Gastroesophageal sphincter (tissue), 4 donors: ENCODE measurements around the gene LMO7. TPM values are rescaled to one million over a fixed set of nuclear protein-coding genes. Genes with fewer than 3 reads are reported as not detected.
A peak's percentile ranks its signal among the peaks of the same experiment; 100 is the strongest.

ENCODE experiments used
- ATAC-seq: fragments of 150-250 bp; one replicate; pipeline ENCODE4 v1.9.1; 2016; ENCODE audit warnings: mild to moderate bottlenecking, moderate library complexity
- H3K27ac ChIP-seq, 4 donors: fragments of 200-600 bp; sonication (generic) in 3 of 4; 1 replicate in 3 of 4; 2 replicates in 1 of 4; pipeline ENCODE4 v1.5.1; 2016 to 2019
- H3K27me3 ChIP-seq: fragments of 200-600 bp; sonication (generic); one replicate; pipeline ENCODE4 v1.5.1; 2019
- H3K36me3 ChIP-seq, 2 donors: fragments of 200-600 bp; sonication (generic); one replicate each; pipeline ENCODE4 v1.5.1; 2019; ENCODE audit warnings: control low read depth in 1 of 2
- H3K4me1 ChIP-seq, 3 donors: fragments of 200-600 bp; sonication (generic); 1 replicate in 2 of 3; 2 replicates in 1 of 3; pipeline ENCODE4 v1.5.1; 2016 to 2019; ENCODE audit warnings: control low read depth in 2 of 3
- H3K4me3 ChIP-seq, 2 donors: fragments of 200-600 bp; sonication (generic); one replicate each; pipeline ENCODE4 v1.5.1; 2019; ENCODE audit warnings: mild to moderate bottlenecking in 1 of 2, moderate library complexity in 1 of 2
- H3K9me3 ChIP-seq, 3 donors: fragments of 200-600 bp; sonication (generic); one replicate each; pipeline ENCODE4 v1.5.1; 2017 to 2019; ENCODE audit warnings: control low read depth in 2 of 3
- EP300 ChIP-seq: sonication (generic); formaldehyde crosslinking; IDR thresholded peaks from one replicate; pipeline ENCODE4 v1.6.1; 2017; ENCODE audit warnings: antibody characterized with exemption, mild to moderate bottlenecking
- POLR2A ChIP-seq, 2 donors: fragments of 450-650 bp; IDR thresholded peaks; one replicate each; pipeline ENCODE4 v1.6.1; 2017; ENCODE audit warnings: antibody characterized with exemption in 2 of 2, mild to moderate bottlenecking in 2 of 2, moderate library complexity in 1 of 2
- POLR2AphosphoS5 ChIP-seq: sonication (generic); formaldehyde crosslinking; IDR thresholded peaks from one replicate; pipeline ENCODE4 v1.6.1; 2017; ENCODE audit warnings: antibody characterized with exemption
- WGBS, 2 donors: methylation state at CpG; one replicate each; pipeline ENCODE4 v1.1.5; 2018; ENCODE audit warnings: low coverage in 1 of 2; 5-methylcytosine and 5-hydroxymethylcytosine counted together
- total RNA-seq, 4 donors: library from RNA; depleted of rRNA; stranded (reverse); fragments of >200 nt; gene quantifications; one replicate each; pipeline ENCODE4 v1.1.0, GENCODE V29; 2016
- TF ChIP-seq, protein P1 (sequence below), 4 experiments: fragments of 200-600 bp in 2 of 4; fragments of 450-650 bp in 2 of 4; sonication (generic) in 1 of 4; IDR thresholded peaks; one replicate each; pipeline ENCODE4 v1.5.1; 2017 to 2019; ENCODE audit warnings: antibody characterized with exemption in 4 of 4, mild to moderate bottlenecking in 2 of 4, moderate library complexity in 2 of 4

LMO7 gene
- total RNA-seq, 4 donors from 2014 or later, result 15.1 to 45.0 (median 26.8) TPM

DNA sequence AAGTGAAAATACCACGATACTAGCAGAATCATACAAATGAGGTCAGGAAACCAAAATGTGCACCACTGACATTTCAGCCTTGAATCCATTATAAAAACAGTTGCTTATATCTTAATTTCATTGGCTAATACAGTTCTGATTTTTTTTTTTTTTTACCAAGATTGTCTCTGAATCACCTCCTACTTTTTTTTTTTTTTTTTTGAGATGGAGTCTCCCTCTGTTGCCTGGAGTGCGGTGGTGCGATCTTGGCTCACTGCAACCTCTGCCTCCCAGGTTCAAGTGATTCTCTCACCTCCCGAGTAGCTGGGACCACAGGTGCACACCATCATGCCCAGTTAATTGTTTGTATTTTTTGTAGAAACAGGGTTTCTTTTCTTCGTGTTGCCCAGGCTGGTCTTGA, 270.2 kb downstream of the LMO7 start:
- Histone ChIP-seq H3K4me3 (no peak overlapping the region), H3K27ac (peak overlapping the region; percentile 29 to 86 (median 74)), H3K9me3 (no peaks in the 10 kb centered on the region), H3K27me3 (no peaks in the 10 kb centered on the region), H3K4me1 (peaks cover 3 to 57% (median 21%) of the 10 kb centered on the region in 3 donors), H3K36me3 (no peaks in the 10 kb centered on the region)
- no peak for ATAC-seq
- no peak for TF ChIP-seq POLR2A (IDR thresholded peaks at IDR 0.05)
- TF ChIP-seq, protein P1, sequence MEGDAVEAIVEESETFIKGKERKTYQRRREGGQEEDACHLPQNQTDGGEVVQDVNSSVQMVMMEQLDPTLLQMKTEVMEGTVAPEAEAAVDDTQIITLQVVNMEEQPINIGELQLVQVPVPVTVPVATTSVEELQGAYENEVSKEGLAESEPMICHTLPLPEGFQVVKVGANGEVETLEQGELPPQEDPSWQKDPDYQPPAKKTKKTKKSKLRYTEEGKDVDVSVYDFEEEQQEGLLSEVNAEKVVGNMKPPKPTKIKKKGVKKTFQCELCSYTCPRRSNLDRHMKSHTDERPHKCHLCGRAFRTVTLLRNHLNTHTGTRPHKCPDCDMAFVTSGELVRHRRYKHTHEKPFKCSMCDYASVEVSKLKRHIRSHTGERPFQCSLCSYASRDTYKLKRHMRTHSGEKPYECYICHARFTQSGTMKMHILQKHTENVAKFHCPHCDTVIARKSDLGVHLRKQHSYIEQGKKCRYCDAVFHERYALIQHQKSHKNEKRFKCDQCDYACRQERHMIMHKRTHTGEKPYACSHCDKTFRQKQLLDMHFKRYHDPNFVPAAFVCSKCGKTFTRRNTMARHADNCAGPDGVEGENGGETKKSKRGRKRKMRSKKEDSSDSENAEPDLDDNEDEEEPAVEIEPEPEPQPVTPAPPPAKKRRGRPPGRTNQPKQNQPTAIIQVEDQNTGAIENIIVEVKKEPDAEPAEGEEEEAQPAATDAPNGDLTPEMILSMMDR (IDR thresholded peaks at IDR 0.05), result no peak
- no peak for TF ChIP-seq POLR2AphosphoS5
- no peak for TF ChIP-seq EP300
- WGBS, 2 donors, result 47 to 60% methylated on average over 2 of the region's 5 CpGs

DNA sequence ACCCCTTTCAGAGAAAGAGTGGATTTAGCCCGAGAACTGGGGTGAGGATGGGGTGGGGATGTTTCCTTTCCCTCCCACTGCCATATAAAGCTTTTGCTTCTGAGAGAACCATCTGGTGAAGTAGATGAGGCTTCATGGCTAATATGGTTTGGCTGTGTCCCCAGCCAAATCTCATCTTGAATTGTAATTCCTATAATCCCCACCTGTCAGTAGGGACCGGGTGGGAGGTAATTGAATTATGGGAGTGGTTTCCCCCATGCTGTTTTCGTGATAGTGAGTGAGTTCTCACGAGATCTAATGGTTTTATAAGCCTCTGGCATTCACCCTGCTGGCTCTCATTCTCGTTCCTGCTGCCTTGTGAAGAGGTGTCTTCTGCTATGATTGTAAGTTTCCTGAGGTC, 270.9 kb downstream of the LMO7 start:
- H3K9me3 ChIP-seq, result no peaks in the 10 kb centered on the region
- ATAC-seq, result no peak
- TF ChIP-seq EP300, result no peak
- no peak for TF ChIP-seq POLR2AphosphoS5
- TF ChIP-seq POLR2A (IDR thresholded peaks at IDR 0.05), result no peak
- TF ChIP-seq, protein P1 (IDR thresholded peaks at IDR 0.05), result no peak
- no peaks in the 10 kb centered on the region for H3K36me3 ChIP-seq
- H3K4me1 ChIP-seq, result peaks cover 0 to 50% (median 19%) of the 10 kb centered on the region in 3 donors
- no peaks in the 10 kb centered on the region for H3K27me3 ChIP-seq
- peak overlapping the region; percentile 29 to 86 (median 74) for H3K27ac ChIP-seq
- no peak overlapping the region for H3K4me3 ChIP-seq
- WGBS, 2 donors, result 23 to 67% methylated on average over 1 to 5 of the region's 5 CpGs

DNA sequence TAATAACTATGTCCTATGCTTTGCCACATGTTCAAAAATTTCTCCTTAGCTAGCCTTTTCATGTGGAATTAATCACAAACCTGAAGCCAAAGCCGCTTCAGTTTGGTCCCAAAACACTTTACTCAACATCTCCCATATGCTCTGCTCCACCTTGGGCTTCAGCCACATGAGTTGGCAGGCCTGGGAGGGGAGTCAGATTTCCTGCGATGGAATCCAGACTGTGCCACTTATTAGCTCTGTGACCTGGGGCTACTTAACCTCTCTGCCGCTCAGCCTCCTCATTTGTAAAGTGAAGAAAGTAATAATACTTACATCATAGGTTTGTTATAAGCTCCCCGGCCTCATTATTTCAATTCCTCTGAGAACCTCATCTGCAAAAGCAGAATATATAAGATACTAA, 272.0 kb downstream of the LMO7 start:
- 26 to 51% methylated on average over 3 to 4 of the region's 4 CpGs for WGBS, 2 donors
- Histone ChIP-seq H3K4me3 (no peak overlapping the region), H3K36me3 (no peaks in the 10 kb centered on the region), H3K4me1 (peaks cover 0 to 42% (median 15%) of the 10 kb centered on the region in 3 donors), H3K27me3 (no peaks in the 10 kb centered on the region), H3K27ac (peak overlapping the region; percentile 52 to 86 (median 74)), H3K9me3 (no peaks in the 10 kb centered on the region)
- TF ChIP-seq, protein P1 (IDR thresholded peaks at IDR 0.05), result no peak
- TF ChIP-seq POLR2AphosphoS5 (peak; percentile 70), POLR2A (IDR thresholded peaks at IDR 0.05) (no peak), EP300 (no peak)
- ATAC-seq, result peak; percentile 51

Other genes with a start within 250 kb of the LMO7 start
- gene TBC1D4, start 154.2 kb upstream of the LMO7 start, total RNA-seq, result 10 to 100 TPM; 12.8 to 28.0 (median 22.4) TPM
- gene COMMD6, start 98.5 kb upstream of the LMO7 start, total RNA-seq, result 100 to 1,000 TPM in 2 of 4 donors, 10 to 100 TPM in 2; 61.3 to 138 (median 107) TPM
- 10 to 100 TPM in 3 of 4 donors, 1 to 10 TPM in 1; 4.0 to 28.2 (median 19.0) TPM for gene UCHL3, start 86.5 kb upstream of the LMO7 start, total RNA-seq